ENCODE measurements around the gene ATP8A2. TPM values are rescaled to one million over a fixed set of nuclear protein-coding genes. Genes with fewer than 3 reads are reported as not detected.

Gene ATP8A2
- polyA plus RNA-seq, 5 donors, result 9.1 to 13.1 (median 12.3) TPM

DNA sequence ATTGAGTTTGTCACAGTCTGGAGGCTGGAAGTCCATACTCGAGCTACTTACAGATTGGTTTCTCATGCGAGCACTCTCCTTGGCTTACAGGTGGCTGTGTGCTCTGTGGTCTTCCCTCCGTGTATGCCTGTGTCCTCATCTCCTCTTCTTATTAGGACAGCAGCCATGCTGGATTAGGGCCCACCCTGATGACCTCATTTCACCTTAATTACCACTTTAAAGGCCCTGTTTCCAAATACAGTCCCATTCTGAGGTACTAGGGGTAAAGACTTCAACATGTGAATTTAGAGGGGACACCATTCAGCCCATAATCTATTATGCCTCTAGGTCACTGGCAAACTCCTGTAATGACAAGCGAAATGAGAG lies 639.4 kb downstream of the ATP8A2 start:
- no peak for DNase-seq

DNA sequence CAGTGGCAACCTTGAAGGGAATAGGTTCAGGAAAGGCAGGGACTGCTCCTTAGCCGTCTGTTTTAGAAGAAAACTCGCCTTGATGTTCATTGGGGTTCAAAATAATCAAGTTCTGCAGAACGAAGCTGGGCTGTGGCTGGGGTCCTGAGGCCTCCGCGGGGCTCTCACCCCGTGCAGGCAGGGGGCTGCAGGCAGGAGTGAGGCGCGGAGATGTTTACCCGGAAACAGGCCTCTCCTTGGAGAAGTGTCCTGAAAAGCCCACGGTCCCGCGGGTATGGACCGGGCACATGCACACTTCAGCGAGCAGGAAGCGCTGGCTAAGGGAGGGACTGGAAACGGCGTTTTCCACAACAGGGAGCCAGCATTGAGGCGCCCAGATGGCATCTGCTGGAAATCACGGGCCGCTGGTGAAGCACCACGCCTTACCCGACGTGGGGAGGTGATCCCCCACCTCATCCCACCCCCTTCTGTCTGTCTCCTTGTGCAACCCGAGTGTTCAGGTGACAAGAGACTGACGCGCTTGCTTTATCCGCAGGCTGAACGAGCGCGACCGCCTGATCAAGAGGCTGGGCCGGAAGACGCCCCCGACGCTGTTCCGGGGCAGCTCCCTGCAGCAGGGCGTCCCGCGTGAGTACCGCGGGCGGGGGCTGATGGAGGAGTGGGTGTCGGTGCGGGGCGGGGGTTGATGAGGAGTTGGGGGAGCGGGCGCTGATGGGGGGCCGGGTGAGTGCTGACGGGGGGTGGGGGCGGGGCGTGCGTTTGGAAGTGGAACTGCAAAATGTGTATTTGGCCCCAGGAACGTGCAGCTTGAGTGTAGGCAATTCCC lies 640.4 kb downstream of the ATP8A2 start:
- peak; percentile 76 for DNase-seq

DNA sequence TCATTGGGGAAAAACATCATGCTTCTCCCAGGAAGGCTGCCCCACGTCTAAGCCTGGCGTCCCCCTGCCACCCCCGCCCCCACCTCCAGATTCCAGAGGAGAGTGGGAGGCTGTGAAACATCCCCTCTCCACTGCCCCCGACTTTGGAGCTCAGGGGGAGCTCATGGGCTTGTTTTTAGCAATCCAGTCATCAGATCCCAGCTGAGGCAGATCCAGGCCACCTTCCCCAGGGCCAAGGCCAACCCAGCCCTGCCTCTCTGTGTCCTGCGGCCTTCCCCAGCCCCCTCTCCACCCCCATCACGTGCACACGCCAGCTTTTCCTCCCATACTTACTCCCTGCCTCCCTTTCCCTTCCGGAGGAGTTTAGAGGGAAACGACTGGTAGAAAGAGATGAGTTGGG lies 641.2 kb downstream of the ATP8A2 start:
- DNase-seq, result peak; percentile 83 to 85

DNA sequence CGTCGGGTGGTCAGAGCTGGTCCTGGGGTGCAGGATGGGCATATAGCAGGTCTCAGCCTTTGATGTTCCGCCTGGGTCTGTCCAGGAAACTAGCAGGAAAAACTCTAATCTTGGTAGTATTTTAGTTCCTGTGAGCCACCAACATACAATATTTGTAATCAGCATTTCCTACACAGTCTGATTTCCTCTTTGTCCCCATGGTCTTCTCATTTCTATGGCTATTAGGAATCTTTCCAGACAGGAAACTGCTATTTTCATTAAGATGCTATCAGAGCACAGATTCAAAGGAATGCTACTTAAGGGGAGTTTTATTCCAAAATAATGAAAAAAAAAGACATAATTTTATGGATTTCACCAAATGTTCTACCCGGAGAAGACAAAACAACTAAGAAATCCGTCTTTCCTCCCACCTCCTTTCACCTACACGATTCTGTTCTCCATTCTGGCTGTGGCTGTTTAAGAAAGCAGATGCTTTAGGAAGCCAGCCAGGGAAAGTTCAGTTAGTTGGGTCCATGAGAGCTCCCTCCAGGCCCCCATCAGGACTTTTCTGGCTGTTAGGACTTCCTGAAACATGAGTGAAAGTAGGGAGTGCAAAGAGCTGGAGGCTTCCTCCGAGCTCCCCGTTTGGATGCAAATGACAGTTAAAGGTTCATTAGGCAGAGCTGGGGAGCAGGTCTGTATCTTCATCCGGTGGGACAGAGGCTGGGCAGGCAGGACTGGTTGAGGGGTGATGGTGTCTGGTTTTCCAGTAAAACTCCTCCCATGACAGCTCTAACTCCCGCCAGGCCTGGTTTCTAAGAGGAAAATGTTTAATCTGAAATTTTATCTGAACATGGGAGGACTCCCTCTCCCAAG lies 643.7 kb downstream of the ATP8A2 start:
- DNase-seq, result peak in 1 of 2 donors; percentile 55

GRCh38 chr13:26016189-26016588 lies 644.4 kb downstream of the ATP8A2 start:
- DNase-seq, result no peak

DNA sequence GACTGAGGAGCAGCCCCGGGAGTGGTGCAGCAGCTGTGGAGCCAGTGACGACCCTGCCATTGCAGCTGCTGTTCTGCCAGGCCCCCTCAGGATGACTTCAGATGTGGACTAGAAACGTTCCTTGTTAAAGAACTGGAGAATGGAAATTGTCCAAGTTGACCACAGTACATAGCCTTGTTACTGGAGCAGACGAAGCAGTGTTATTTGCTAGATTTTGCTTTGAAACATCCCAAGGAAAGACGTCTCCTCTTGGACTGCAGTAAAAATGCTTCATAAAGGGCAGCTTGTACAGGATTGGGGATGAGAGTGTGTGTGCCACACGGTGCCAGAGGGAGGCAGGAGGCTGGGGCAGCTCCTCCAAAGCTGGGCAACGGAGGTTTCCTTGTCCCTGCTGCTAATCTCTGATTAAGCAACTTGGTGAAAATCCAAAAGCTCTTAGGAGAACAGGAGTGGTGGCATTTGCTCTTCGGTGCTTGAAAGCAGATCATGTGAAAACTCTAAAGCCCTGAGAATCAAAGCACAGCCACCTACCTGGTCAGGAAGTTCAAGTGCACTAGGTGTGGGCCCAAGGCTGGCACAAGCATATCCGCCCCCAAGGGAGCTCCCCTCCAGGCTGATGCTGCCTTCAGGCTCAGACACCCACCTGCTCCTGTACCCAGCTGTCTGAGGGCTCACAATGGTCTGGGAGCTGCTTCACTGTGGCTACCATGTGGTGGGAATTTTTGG lies 645.6 kb downstream of the ATP8A2 start:
- DNase-seq, result no peak

DNA sequence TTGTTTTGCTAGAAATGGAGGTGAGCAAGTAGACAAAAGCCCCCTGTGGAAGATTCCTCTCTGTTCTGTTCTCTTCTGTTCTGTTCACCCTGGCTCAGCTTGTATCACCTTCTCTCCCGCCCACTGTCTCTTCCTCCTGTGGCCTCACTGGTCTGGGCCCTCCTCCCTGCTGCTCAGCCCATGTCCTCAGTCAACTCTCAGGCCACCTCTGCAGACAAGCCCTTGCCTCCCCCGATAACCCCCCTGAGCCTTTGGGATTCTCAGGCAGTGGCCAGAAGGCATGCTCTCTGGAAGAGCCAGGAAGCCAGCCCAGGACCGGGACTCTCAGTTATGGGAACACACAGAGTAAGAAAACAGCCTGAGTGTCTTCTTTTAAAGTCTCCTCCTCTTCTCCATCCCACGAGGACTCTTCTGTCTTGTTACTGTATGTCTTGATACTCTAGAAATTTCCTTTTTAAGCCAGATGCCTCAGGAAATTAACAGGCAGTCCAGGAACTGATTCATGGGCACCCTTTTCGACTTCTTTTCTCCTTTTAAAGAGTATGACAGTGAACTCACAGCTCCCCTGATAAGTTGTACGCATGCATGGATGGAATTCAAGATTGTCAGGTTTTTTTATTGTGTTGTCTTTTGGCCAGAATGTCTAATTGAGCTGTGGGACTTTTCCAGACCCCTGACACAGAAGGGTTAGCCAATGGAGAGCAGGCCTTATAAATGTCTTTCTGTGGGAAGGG lies 646.3 kb downstream of the ATP8A2 start:
- no peak for DNase-seq

- DNase-seq, result no peak
These were observed 647.5 kb downstream of the ATP8A2 start for GRCh38 chr13:26019251-26019650.

DNA sequence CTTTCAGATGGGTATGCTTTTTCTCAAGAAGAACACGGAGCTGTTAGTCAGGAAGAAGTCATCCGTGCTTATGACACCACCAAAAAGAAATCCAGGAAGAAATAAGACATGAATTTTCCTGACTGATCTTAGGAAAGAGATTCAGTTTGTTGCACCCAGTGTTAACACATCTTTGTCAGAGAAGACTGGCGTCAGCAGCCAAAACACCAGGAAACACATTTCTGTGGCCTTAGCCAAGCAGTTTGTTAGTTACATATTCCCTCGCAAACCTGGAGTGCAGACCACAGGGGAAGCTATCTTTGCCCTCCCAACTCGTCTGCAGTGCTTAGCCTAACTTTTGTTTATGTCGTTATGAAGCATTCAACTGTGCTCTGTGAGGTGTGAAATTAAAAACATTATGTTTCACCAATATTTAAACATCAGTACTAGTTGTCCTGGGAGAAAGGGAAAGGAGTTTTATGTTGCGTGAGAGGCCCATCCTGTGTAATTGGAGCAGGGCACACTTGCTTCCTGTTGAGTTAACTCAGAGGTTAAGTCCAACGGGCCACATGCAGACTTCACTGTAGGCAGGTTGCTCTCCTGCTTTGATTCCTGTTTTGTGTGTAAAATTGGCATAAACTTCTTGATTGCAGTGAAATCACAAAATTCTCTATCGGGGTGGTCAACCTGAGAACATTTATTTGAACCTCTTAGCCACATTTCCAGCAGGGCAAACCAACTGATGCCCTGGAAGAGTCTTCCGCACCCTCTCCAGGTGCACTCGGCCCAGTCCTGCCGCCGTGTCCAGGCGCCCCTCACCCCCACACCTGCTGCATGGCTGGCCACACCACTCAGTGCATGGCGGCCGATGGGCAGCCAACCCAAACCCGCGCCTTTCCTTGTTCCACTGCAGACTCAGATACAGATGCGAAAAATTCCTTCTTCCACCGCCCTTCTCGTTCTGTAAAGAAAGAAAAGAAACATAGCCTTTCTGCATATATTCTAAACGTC lies 648.4 kb downstream of the ATP8A2 start:
- DNase-seq, result no peak

GRCh38 chr13:26020891-26021290 lies 649.1 kb downstream of the ATP8A2 start:
- no peak for DNase-seq

DNA sequence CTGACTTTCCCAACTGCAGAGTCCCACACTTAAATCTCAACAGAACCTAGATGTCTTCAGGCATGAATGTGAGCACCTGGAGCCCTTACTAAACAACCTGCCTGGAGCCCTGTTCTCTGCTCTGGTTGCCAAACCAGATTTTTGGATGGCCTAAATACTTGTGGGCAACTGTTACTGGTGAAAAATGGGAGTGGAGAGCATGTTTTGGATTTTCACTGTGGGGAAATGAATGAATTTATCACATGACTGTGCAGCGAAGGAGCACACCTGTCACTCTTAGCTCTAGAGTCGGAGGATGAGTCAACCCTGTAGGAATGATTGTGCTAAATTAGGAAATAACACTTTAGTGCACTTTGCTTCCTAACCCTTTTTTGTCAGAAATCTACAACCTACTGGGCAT lies 649.7 kb downstream of the ATP8A2 start:
- DNase-seq, result no peak

- no peak for DNase-seq
These were observed 650.2 kb downstream of the ATP8A2 start for GRCh38 chr13:26021956-26022355.

- DNase-seq, result no peak
These were observed 650.9 kb downstream of the ATP8A2 start for GRCh38 chr13:26022538-26023292.

DNA sequence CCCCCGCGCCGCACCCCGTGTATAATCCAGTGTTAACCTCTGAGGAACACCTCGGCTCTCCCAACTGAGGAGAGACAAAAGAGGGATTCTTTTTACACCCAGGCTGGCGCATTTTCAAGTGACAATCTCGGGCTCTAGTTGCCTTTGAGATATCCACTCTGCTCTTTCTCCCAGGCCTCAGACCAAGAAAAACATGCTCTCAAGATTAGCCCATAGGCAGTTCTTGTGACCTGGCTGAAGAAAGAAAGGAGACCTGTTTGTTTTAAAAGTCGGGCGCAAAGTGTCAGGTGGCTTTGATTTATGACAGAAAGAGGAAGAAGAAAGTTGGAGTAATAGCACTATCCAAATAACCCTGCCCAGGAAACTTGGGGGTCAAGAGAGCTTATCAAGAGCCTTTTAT lies 652.8 kb downstream of the ATP8A2 start:
- no peak for DNase-seq

DNA sequence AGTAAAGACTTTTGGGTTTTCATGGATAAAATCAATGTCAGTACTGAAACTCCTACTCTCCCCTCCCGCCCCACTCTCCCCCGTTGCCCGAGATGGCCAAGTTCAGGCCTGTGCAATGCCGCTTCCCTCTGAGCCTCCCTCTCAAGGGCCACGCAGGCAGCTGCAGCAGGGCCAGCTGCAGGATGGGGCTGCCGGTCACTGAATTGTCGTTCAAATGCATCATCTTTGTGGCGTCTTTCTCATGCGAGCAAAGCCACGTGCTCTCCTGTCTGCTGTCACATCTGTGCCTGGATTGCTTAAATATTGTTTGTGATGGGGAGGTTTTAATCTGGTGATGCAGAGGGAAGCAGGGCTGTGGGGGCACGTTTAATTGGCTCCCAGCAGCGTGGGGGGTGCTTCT lies 653.4 kb downstream of the ATP8A2 start:
- DNase-seq, result no peak

DNA sequence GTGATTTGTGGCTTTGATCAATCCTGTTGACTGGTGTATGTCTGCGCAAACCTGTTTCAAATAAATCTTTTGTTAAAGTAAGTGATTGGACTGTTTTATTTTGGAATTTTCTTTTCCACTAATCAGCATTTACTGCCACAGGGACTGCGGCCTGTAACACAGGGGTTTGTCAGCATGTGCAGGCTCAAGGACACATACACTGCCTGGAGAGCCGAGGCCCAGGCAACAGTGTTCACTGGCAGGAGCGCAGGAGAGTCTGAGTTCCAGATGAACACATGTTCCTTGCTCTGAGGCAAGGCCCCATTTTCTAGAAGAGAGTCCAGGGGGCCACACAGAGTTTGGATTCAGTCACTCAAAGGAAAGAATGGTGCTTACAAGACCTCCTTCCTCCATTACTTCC lies 654.0 kb downstream of the ATP8A2 start:
- DNase-seq, result no peak

DNA sequence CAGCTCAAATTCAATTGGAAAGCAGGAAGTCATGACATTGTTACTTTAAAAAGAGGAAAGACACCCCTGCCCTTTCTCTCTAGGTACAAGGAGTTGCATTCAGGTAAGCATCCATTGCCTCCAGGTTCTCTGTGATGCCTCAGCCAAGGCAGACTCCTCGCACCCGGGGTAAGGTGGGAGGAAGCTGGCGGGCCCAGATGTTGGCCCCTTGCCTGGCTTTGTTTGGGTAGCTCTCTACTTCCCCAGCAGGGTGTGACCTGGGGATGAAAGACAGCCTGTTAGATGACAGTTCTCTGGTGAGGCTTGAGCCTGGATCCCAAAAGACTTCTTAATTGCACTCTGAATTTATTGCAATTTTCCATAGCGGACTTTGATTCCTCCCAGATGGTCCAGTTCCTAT lies 654.4 kb downstream of the ATP8A2 start:
- DNase-seq, result no peak

- no peak for DNase-seq
These were observed 657.9 kb downstream of the ATP8A2 start for GRCh38 chr13:26029581-26030136.

GRCh38 chr13:26030331-26030730 lies 658.6 kb downstream of the ATP8A2 start:
- DNase-seq, result no peak
